ENCODE data around the gene NRAP.
"Not testable (repeated sequence)": the region's sequence is repeated elsewhere in the genome, so short reads cannot be mapped to it uniquely, and the experiment has no call there.

The NRAP gene

DNA sequence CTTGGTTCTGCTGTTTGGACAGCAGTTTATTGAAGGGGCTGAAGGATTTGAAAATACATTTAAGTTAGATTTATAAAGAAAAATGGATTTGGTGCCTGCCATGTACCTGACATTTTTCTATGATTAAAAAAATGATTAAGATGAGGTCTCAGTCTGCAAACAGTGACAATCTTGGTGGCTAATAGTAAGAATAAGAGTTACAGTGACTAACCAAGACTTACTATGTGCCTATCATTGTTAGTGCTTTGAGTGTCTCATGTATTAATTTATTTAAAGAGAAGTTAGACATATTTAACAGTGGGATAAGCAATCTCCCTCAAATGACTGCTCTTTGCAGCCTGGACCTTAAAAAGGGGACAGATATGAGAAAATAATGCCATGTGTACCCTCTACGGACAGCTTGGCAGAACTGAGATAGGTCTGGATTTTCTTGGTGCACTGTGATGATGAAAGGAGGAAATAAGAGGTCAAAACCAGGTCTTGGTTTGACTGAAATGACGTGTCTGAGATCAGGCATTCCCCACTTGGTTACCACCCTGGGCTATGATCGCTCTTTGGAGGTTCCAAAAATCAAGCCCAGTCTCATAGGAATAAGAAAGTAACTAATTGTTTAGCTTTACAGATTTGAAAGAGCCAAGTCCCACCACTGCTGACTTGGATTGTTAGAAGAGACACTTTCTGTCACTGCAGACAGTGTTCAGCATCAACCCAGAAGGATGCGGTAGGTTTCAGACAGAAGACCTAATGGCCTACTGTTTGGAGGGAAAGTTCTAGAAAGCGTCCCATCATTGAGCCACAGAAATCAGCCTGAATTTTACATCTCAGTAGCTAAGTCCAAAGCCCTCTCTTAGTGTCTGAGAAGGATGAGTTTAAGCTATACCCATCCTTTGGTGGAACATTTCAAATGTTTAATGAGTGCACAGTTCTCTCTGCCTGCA is 18.0 kb upstream of the NRAP start:
- DNase-seq (ENCODE audit: low read depth in 2 of 2): peak; percentile 21 to 33

DNA sequence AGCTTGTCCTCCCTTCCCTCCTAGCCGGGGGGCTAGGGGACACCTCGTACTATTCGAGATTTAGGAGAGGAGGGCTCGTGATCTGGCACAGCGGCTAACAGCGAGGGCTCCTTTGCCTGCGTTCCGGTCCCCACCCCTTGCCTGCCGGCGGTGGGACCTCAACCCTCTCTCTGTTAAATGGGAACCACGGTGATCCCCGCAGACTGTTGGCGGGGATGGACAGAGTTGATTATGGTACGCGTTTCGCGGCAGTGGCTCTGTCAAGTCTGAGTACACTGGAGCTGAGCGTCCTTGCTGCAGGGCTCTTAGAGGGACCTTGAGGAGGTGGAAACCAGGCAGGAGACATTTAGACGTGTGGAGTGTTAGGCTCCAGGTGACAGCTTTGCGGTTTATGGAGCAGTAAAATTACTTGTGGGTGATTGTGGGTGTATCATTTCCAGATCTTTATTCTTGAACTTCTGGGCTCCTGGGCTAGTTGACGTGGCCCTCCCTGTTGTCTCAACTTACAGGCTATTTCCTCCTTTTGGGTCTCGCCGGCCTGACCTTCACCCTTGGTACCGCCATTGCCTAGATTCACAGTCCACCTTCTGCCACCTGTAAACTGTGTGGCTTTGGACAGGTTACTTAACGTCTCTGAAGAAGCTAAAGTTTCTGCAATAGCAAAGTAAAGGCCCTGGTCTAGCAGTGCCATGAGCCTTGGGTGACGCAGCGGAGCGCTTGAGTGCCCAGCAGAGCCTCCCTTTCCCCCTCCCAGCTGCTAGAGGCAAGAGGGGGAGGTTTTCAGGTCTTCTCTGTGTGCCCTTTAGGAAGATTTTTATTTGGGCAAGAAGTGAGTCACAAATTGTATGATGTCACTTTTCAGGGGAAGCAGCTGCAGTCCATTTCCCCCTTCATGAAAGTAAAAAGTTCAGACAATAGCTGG is 16.6 kb upstream of the NRAP start:
- DNase-seq (ENCODE audit: low read depth in 2 of 2): peak in 1 of 2 donors; percentile 18

DNA sequence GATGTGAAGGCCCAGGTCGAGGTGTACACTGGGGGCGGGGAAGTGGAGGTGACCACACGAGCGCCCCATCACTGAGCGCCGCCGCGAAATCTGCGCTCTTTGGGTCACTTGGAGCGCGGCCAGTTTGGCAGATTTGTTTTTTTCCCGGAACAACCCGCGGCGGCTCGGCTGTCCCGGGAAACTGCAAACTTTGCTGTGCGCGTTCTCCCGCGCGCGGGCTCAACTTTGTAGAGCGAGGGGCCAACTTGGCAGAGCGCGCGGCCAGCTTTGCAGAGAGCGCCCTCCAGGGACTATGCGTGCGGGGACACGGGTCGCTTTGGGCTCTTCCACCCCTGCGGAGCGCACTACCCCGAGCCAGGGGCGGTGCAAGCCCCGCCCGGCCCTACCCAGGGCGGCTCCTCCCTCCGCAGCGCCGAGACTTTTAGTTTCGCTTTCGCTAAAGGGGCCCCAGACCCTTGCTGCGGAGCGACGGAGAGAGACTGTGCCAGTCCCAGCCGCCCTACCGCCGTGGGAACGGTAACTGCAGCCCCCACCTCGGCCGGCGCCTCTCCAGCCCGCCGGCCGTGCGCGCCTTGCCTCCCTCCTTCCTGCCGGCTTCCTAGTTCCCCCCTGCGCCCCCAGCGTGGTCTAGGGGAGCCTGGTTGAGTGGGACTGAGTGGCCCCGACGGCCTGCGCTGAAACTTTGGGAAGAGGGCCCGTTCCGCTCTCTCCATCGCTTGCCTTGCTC is 15.8 kb upstream of the NRAP start, which contains the start of gene CASP7:
Gene CASP7, plus strand, starts transcription at position 450 of the 727 bp plus-strand sequence. CDS start 17,582 bp downstream, outside the sequence.
- DNase-seq (ENCODE audit: low read depth in 2 of 2): peak; percentile 67 to 69

DNA sequence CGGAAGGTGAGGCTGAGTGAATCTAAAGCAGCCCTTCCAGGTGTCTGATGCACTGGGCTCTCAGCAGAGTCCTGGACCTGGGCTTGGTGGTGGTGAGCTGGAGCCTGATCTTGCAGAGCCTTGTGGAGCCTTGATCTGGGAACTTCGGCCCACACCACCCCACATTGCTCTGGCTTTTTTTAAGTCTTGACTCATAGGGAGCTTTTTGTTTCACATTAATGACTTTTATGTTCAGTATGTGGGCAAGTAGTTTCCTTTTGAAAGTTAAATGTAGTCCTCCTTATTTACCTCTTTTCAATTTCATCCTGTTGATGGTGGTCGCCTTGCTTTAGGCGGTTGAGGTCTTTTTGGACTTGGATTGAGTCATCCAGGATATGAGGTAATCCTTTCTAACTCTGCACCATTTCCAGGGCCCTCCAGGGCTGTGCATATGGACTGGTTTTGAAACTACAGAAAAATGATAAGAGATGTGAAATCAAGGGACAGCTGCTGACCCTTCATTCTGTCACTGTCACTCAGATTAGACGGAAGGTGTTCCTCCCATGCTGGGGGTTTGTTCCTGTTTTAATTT is 2.9 kb upstream of the NRAP start:
- no peak for DNase-seq (ENCODE audit: low read depth in 2 of 2)

DNA sequence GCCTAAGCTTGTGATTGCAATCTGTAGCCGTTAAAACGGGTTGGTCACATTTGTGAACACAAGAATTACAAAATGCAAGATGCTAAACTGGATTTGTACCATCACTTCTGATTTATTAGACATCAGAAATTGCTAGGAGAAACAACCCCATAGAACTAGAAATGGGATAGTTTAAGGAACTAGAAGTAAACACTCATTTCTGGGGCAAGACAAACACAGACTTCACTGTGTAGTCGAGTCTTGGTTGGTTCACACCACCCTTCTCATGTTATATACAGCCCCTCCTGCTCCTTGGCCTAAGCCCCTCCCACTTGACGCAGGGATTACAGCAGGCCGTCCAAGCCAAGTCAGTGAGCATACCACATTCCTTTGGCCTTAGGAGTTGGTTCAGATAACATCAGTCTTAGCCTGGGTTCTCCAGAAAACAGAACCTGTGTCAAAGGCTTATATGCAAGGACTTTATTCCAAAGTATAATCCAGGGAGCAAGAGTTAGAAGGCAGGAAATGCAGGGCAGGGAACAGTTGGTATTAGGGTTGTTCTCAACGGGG is 2.0 kb upstream of the NRAP start:
- DNase-seq (ENCODE audit: low read depth in 2 of 2): no peak

DNA sequence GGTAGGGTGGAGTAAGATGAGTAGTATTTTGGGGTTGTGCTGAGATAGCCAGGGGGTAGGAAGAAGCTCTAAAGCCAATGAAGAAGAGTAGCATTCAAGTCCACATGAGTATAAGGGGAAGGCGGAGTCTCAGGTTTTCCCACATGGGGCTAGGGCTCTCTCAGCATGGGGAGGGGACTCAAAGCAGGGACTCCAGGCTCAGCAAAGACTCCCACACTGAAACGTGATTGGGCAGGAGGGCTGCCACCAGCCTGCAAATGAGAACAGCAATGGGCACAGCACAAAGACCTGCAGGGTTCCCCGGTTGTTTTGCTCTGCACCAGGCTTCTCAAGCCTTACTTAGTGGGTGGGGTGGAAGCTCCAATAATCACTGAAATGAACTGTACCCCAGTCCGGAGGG is 1.5 kb upstream of the NRAP start:
- DNase-seq (ENCODE audit: low read depth in 2 of 2): no peak

DNA sequence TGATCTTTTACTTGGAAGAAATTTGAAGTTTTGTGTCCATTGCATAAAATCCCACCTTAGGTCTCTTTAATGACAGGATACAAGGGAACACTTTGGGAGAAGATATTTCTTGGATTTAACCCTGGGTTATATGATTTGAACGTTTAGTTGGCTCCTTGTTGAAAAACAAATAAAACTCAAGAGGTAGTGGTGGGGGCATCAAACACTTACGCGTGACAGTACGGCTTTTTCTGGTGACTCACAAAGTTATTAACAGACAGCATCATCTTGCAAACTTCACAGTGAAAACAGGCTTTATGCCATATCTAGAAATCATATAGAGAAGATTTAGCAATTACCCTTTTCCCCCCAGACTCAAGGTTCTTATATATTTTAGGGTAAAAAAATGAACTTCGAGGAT is 699 bp downstream of the NRAP start:
- no peak for DNase-seq (ENCODE audit: low read depth in 2 of 2)

DNA sequence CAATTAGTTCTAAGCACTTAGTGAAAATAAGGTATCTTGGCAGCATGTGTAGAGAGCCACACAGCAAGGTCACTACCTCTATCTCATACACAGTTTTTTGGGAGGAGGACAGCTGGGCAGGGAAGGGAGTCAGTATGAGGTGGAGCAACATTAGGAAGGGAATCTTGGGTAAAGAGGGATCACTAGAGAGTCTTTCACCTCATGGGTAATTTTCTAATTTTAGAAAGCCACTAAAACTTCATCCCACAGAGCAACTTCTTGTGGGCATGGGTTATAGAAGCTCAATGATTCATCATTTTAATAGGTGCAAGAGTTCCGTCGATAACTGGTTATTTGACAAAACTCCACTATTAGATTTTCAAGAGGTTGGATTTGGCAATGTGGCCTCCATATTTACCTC is 2.5 kb downstream of the NRAP start:
- no peak for DNase-seq (ENCODE audit: low read depth in 2 of 2)

DNA sequence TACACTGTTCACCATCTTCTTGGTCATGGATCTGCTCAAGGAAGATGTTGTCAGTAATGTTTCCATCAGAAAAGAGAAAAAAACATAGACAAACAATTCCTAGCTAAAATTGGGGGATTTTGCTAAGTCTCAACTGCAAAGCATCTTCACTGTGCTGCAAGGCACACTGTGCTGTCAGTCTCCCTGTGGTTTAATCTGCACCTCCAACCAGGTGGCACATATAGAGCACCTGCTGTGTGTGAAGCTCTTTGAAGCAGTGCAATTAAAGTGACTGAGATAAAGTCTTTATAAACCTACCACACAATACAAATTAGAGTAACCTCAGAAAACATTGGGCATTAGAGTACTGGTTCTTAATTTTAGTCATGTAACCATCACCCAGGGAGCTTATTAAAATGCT is 6.3 kb downstream of the NRAP start:
- DNase-seq (ENCODE audit: low read depth in 2 of 2): no peak

DNA sequence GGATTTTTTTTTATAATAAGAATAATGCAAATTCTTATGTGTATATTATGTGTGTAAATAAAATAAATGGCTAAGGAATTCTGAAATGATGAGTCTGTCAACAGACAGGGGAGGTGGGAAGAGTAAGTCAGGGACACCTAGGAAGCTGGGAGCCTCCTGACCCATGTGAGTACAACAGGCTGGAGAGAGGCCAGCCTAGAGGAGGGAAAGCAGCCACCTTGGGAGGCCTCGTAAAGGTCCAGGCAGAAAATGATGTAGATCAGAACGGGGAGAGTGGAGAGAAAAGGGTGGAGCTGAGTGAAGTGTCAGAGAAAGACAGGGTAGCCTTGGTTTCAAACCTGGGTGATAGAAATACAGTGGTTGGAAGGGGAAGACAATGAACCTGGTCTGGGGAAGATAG is 6.9 kb downstream of the NRAP start:
- DNase-seq (ENCODE audit: low read depth in 2 of 2): no peak

DNA sequence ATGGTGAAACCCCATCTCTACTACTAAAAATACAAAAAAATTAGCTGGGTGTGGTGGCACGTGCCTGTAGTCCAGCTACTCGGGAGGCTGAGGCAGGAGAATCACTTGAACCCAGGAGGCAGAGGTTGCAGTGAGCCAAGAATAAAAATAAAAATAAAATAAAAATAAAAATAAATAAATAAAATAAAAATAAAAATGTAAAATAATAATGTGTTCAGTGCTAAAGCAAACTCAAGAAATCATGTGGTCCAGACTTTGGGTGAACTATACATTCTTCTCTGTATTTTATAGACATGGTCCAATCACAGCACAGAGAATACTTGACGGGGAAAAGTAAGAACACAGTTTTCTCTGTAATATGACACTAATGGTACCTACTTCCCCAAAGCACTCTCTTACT is 11.4 kb downstream of the NRAP start:
- DNase-seq (ENCODE audit: low read depth in 2 of 2): not testable (repeated sequence)

DNA sequence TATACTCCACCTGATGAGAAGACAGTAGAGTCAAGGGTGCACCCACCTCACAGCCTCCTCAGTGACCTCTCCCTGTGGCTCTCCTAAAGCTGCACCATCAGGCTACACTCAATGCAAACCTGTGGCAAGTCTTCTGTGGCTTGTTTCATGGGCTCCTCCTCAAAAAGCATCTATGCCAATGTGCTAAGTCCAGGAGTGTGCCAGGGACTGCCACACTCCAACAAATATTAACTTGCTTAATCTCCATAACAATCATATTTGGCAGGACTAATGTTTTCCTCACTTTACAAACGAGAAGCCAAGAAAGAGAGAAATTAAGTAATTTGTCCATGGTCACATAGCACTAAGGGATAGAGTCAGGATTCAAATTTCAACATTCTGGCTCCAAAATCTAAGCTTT is 11.9 kb downstream of the NRAP start:
- DNase-seq (ENCODE audit: low read depth in 2 of 2): no peak

DNA sequence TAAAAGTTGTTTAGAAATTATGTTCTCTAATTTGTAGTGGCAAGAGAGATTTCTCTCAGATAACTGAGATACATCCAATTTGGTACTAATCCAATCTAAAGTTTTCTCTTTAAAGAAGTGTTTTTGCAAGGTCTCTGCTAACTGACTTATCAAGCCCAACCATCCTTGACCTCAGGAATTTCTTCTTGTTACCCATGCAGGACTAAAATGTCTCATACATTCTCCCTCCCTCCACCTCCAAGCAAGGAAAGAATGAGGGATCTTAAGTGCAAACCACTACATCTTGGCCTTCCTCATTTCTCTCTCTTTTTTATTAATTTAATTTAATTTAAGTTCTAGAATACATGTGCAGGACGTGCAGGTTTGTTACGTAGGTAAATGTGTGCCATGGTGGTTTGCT is 12.8 kb downstream of the NRAP start:
- no peak for DNase-seq (ENCODE audit: low read depth in 2 of 2)

DNA sequence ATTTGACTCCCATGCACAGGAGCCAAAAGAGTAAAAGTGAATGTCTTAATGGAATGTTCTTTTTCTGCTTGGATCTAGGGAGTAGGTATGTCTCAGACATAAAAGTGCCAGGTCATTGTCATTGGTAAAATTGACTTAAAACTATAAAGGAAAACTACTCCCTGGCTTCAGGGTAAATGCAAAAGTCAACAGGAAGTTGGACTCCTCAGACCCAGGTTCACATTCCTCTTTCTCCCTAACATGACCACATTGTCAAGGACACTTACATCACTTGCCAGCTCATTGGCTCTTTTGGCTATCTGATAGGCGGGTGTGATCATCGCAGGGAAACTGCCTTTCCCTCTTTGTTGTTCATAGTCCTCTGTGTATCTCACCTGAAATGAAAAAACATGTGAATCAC is 13.7 kb downstream of the NRAP start:
- no peak for DNase-seq (ENCODE audit: low read depth in 2 of 2)

DNA sequence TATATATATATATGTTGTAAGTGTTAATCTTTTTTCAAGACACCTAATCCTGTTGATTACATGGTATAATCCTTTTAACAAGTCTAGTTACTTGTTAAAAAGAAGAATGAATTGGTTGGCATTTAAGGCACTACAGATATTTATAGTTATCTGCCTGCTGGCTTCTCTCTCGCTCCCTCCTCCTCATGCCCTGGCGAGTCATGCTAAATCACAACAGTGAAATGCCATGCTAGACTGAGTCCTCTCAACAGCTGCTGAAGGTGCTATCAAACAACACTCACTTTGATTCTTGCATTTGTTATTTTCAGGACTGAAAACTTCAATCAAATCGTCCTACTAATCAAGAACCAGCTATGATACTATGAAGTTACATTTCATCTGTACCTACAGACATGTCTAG is 15.4 kb downstream of the NRAP start:
- no peak for DNase-seq (ENCODE audit: low read depth in 2 of 2)

DNA sequence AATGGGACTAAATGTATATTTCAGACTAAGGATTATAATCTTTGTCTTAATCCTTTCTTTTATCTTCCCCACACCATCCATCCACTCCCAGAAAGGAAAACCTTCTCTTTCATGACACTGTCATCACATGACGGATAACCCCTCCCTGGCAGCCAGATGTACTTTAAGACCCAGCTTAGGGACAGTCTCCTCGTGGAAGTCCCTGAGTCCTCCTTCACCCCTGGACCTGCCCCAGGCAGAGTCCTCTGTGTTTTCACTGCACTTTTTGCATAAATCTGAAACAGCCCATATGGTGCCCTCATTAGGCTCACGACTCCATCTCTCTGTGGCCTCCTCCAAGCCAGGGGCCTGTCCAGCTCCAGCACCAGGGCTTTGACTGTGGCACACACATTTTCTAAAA is 16.0 kb downstream of the NRAP start:
- DNase-seq (ENCODE audit: low read depth in 2 of 2): no peak

DNA sequence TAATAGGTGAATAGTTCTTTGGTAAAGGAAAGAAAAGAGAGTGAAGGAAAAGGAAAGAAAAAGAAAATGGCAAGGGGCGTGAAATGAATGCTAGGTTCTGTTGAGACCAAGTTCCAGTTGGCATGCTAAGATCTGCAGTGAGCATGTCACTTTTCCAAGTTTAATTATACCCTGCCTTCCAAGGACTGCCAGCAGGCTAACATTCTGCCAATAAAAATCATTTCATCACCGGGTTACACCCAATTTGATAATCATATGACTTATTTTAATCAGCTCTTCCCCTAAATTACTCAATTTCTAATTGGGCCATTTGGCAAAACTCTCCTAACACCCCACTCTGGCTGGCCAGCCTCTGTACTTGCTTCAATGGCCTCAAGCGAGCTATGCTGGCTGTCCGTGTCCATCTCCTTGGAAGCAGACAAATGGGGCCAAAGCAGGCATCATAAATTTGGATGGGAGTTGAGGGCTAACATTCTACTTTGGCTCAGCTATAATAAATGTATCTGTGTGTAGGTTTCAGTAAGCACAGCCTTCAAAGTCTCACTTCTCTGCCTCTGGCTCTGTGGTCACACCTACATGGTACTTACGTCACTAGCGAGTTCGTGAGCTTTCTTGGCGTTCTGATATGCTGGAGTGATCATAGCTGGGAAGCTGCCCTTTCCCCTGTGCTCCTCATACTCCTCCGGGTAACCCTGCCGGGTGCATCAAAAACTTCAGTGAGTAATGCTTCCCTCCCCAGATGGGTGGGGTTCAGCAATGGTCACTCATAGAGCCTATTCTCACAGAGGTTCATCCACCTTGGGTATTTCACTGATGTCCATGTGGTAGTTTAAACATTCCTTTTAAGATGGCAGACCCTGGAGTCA is 17.3 kb downstream of the NRAP start:
- DNase-seq (ENCODE audit: low read depth in 2 of 2): no peak

DNA sequence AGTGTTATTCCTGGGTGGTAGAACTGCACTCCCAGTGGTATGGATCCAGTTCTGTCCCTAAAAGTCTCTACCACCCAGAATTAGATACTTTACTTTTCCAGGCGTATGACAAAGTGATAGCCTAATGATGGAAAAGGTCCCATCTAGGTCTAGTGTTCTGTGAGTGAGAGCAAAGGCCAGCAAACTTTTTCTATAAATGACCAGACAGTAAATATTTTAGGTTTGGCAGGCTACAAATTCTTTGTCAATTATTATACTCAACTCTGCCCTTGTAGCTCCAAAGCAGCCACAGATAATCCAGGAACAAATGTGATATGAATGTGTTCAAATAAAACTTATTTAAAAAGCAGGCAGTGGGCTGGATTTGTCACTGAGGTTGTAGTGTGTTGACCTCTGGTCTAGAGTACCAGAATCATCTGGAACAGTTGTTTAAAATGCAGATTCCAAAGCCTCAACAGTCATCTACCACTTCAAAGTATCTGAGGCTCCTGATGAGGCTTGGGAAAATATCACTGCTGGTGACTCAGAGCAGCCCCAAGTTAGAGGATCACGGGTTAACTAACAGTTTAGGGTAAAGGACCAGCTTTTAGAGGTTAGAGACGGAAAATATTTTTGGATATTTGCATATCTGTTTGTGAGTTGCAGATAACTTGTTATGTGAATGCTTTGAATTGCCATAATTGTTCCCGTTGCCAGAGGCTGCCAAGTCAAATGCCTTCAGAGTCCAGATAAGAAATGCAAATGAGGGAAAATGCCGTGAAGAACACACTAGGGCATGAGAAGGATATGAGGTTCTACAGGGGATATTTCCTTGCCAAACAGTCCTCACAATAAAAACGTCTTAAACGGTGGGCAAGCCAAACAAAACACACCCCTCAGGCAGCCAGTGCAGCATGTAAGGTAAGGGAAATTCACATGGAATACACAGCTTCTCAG is 19.4 kb downstream of the NRAP start:
- DNase-seq (ENCODE audit: low read depth in 2 of 2): no peak

DNA sequence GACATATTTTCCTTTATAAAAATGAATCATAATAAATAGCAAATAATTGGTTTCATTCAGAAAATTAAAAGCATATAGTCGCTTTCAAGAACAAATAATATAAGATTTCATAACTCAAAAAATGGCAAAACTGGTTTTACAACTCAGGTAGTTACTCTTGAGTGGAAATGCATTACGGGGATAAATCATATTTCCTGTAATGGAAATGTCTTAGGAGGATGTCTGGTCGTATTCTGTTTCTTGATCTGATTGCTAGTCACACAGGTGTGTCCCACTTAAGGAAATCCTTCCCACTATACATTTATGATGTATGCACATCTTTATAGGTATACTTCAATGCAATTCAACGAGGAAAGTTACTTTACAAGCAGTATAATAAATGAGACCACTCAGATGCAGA is 20.7 kb downstream of the NRAP start:
- no peak for DNase-seq (ENCODE audit: low read depth in 2 of 2)
